Lung (tissue), 12 donors: ENCODE data around the gene GLOD5. TPM values are rescaled to one million over a fixed set of nuclear protein-coding genes. Genes with fewer than 3 reads are reported as not detected.

Experiments used
- ATAC-seq: fragments of 200-7000 bp; cut with Tn5 transposase; one replicate; pipeline ENCODE4 v1.9.1; 2020; ENCODE audit warnings: moderate number of reproducible peaks; ENCODE audit not compliant: insufficient read depth, low FRiP score
- DNase-seq, 3 donors: peaks; one replicate each; pipeline ENCODE4 v3.0.0-alpha.2; 2013 to 2017
- H3K27ac ChIP-seq, 2 donors: one replicate each; pipeline ENCODE4 v1.5.1; 2013; ENCODE audit warnings: mild to moderate bottlenecking in 2 of 2, moderate library complexity in 2 of 2, control low read depth in 1 of 2, inconsistent platforms in 1 of 2, low read depth in 1 of 2, low read length in 1 of 2
- H3K27me3 ChIP-seq, 3 donors: one replicate each; pipeline ENCODE4 v1.5.1; 2013; ENCODE audit warnings: low read length in 2 of 3; ENCODE audit not compliant: control insufficient read depth in 3 of 3, insufficient read depth in 3 of 3
- H3K36me3 ChIP-seq, 4 donors: one replicate each; pipeline ENCODE4 v1.5.1; 2013; ENCODE audit warnings: low read length in 4 of 4, mild to moderate bottlenecking in 1 of 4, moderate library complexity in 1 of 4; ENCODE audit not compliant: control insufficient read depth in 4 of 4, insufficient read depth in 4 of 4
- H3K4me1 ChIP-seq, 5 donors: one replicate each; pipeline ENCODE4 v1.5.1; 2013; ENCODE audit warnings: low read length in 5 of 5, mild to moderate bottlenecking in 2 of 5, moderate library complexity in 1 of 5; ENCODE audit not compliant: control insufficient read depth in 5 of 5, insufficient read depth in 5 of 5
- H3K4me3 ChIP-seq: one replicate; pipeline ENCODE4 v1.5.1; 2013; ENCODE audit warnings: mild to moderate bottlenecking, control low read depth, moderate library complexity
- H3K9ac ChIP-seq, 2 donors: one replicate each; pipeline ENCODE4 v1.5.1; 2013; ENCODE audit warnings: low read length in 2 of 2, control low read depth in 1 of 2; ENCODE audit not compliant: insufficient read depth in 1 of 2
- H3K9me3 ChIP-seq, 4 donors: one replicate each; pipeline ENCODE4 v1.5.1; 2013; ENCODE audit warnings: low read length in 3 of 4, mild to moderate bottlenecking in 1 of 4, moderate library complexity in 1 of 4; ENCODE audit not compliant: control insufficient read depth in 4 of 4, insufficient read depth in 3 of 4
- CTCF ChIP-seq: IDR thresholded peaks from 2 replicates; pipeline ENCODE4 v1.5.1; 2012; ENCODE audit warnings: mild to moderate bottlenecking; ENCODE audit errors: control extremely low read depth, extremely low read depth
- WGBS, 2 donors: extraction: QIAGEN DNeasy Blood & Tissue Kit; methylation state at CpG; one replicate each; pipeline ENCODE4 v1.1.7; 2013; 5-methylcytosine and 5-hydroxymethylcytosine counted together
- polyA plus RNA-seq, 2 donors: library from polyadenylated mRNA; stranded (reverse); fragments of 200-250 nt; gene quantifications; one replicate each; pipeline ENCODE4 v1.2.1, GENCODE V29; 2013
- total RNA-seq, 2 donors: library from RNA; depleted of rRNA in 1 of 2; stranded (reverse); fragments of >200 nt in 1 of 2; gene quantifications; one replicate each; pipeline ENCODE4 v1.2.1, GENCODE V29; 2014 to 2021
- donor health status: control.
- donor health status: control.
- donor health status: Bipolar disorder and iron deficiency.
- donor health status: healthy.
- donor health status: DM: yes; HTN: yes; CAD: no.

GLOD5 gene
- total and polyA plus RNA-seq, 4 donors, result 1.6 to 5.1 (median 1.8) TPM

- WGBS, 2 donors, result 60 to 86% methylated on average over 4 of the region's 4 CpGs
These were observed 40.8 kb upstream of the GLOD5 start for GRCh38 chrX:48720577-48721250.

GRCh38 chrX:48721916-48722315 lies 39.6 kb upstream of the GLOD5 start:
- Histone ChIP-seq H3K4me3 (no peak overlapping the region), H3K4me1 (no peaks in the 10 kb centered on the region)
- TF ChIP-seq CTCF, result no peak

More at GRCh38 chrX:48720577-48721250, 40.8 kb upstream of the GLOD5 start:
- H3K36me3 ChIP-seq, result no peaks in the 10 kb centered on the region
- H3K9me3 ChIP-seq, result peaks cover 0 to 6% (median 0%) of the 10 kb centered on the region in 4 donors
- H3K27ac ChIP-seq, result no peak overlapping the region
- no peaks in the 10 kb centered on the region for H3K27me3 ChIP-seq
- no peak overlapping the region for H3K9ac ChIP-seq
- no peak overlapping the region for H3K4me3 ChIP-seq
- no peaks in the 10 kb centered on the region for H3K4me1 ChIP-seq
- ATAC-seq, result no peak
- DNase-seq, result no peak
- no peak for TF ChIP-seq CTCF

GRCh38 chrX:48726596-48726995 lies 35.0 kb upstream of the GLOD5 start:
- Histone ChIP-seq H3K27me3 (peaks cover 0 to 3% (median 0%) of the 10 kb centered on the region in 3 donors), H3K27ac (no peak overlapping the region), H3K9me3 (peaks cover 0 to 6% (median 3%) of the 10 kb centered on the region in 4 donors), H3K4me1 (no peaks in the 10 kb centered on the region), H3K36me3 (no peaks in the 10 kb centered on the region), H3K4me3 (no peak overlapping the region), H3K9ac (no peak overlapping the region)
- no peak for DNase-seq
- 86 to 97% methylated on average over 2 of the region's 2 CpGs for WGBS, 2 donors
- no peak for TF ChIP-seq CTCF
- ATAC-seq, result no peak

More at GRCh38 chrX:48721916-48722315, 39.6 kb upstream of the GLOD5 start:
- Histone ChIP-seq H3K27me3 (no peaks in the 10 kb centered on the region), H3K9me3 (peaks cover 0 to 6% (median 0%) of the 10 kb centered on the region in 4 donors), H3K36me3 (no peaks in the 10 kb centered on the region), H3K27ac (no peak overlapping the region), H3K9ac (no peak overlapping the region)
- DNase-seq (no peak), ATAC-seq (no peak)

- no peaks in the 10 kb centered on the region for H3K4me1 ChIP-seq
- H3K27me3 ChIP-seq, result peaks cover 0 to 3% (median 0%) of the 10 kb centered on the region in 3 donors
- no peak for TF ChIP-seq CTCF
- ATAC-seq (no peak), DNase-seq (no peak)
- H3K27ac ChIP-seq, result no peak overlapping the region
- no peaks in the 10 kb centered on the region for H3K36me3 ChIP-seq
- no peak overlapping the region for H3K4me3 ChIP-seq
- H3K9ac ChIP-seq, result no peak overlapping the region
- peaks cover 0 to 6% (median 3%) of the 10 kb centered on the region in 4 donors for H3K9me3 ChIP-seq
These were observed 32.9 kb upstream of the GLOD5 start for GRCh38 chrX:48728653-48729052.
